Measurements from ENCODE around the gene KCTD17. TPM values are rescaled to one million over a fixed set of nuclear protein-coding genes. Genes with fewer than 3 reads are reported as not detected.

The KCTD17 gene
- total RNA-seq, 4 donors from 2014 or later, result 0.59 to 31.7 (median 15.4) TPM

GRCh38 chr22:37086184-37086583 is 34.6 kb downstream of the KCTD17 start:
- H3K36me3 ChIP-seq, result no peaks in the 10 kb centered on the region
- no peaks in the 10 kb centered on the region for H3K4me1 ChIP-seq
- TF ChIP-seq CTCF (IDR thresholded peaks at IDR 0.05), result no peak
- no peak for TF ChIP-seq POLR2A (IDR thresholded peaks at IDR 0.05)
- no peak overlapping the region for H3K27ac ChIP-seq
- intact Hi-C loops (cut with DNase I; ENCODE audit: low total_unique reads), result no loop called here
- H3K27me3 ChIP-seq, result no peaks in the 10 kb centered on the region
- no peaks in the 10 kb centered on the region for H3K9me3 ChIP-seq
- DNase-seq, result no peak
- H3K4me3 ChIP-seq, result no peak overlapping the region

- H3K27ac ChIP-seq, result no peak overlapping the region
- intact Hi-C loops (cut with DNase I; ENCODE audit: low total_unique reads), result no loop called here
- no peak for DNase-seq
- TF ChIP-seq POLR2A (IDR thresholded peaks at IDR 0.05) (no peak), CTCF (IDR thresholded peaks at IDR 0.05) (no peak)
- H3K4me1 ChIP-seq, result no peaks in the 10 kb centered on the region
- no peak overlapping the region for H3K4me3 ChIP-seq
- H3K27me3 ChIP-seq, result no peaks in the 10 kb centered on the region
- H3K9me3 ChIP-seq, result no peaks in the 10 kb centered on the region
- no peaks in the 10 kb centered on the region for H3K36me3 ChIP-seq
Measured at GRCh38 chr22:37088108-37088605, 36.6 kb downstream of the KCTD17 start.

- H3K27ac ChIP-seq, result no peak overlapping the region
- H3K36me3 ChIP-seq, result no peaks in the 10 kb centered on the region
- no peaks in the 10 kb centered on the region for H3K4me1 ChIP-seq
- TF ChIP-seq POLR2A (IDR thresholded peaks at IDR 0.05), result no peak
- no peak for TF ChIP-seq CTCF (IDR thresholded peaks at IDR 0.05)
- no peak overlapping the region for H3K4me3 ChIP-seq
- no peaks in the 10 kb centered on the region for H3K27me3 ChIP-seq
- H3K9me3 ChIP-seq, result no peaks in the 10 kb centered on the region
- intact Hi-C loops (cut with DNase I; ENCODE audit: low total_unique reads), result no loop called here
- DNase-seq, result no peak
Measured at GRCh38 chr22:37088750-37089408, 37.3 kb downstream of the KCTD17 start.

- Histone ChIP-seq H3K4me3 (no peak overlapping the region), H3K36me3 (no peaks in the 10 kb centered on the region), H3K27ac (no peak overlapping the region), H3K4me1 (no peaks in the 10 kb centered on the region), H3K27me3 (no peaks in the 10 kb centered on the region), H3K9me3 (no peaks in the 10 kb centered on the region)
- TF ChIP-seq CTCF (IDR thresholded peaks at IDR 0.05) (no peak), POLR2A (IDR thresholded peaks at IDR 0.05) (no peak)
- no peak for DNase-seq
- intact Hi-C loops (cut with DNase I; ENCODE audit: low total_unique reads), result no loop called here
Measured at GRCh38 chr22:37089434-37089833, 37.9 kb downstream of the KCTD17 start.

GRCh38 chr22:37090920-37091695 is 39.6 kb downstream of the KCTD17 start:
- no peak for DNase-seq
- no peaks in the 10 kb centered on the region for H3K27me3 ChIP-seq
- H3K4me1 ChIP-seq, result no peaks in the 10 kb centered on the region
- TF ChIP-seq POLR2A (IDR thresholded peaks at IDR 0.05) (no peak), CTCF (IDR thresholded peaks at IDR 0.05) (no peak)
- no peaks in the 10 kb centered on the region for H3K36me3 ChIP-seq
- no peaks in the 10 kb centered on the region for H3K9me3 ChIP-seq
- H3K4me3 ChIP-seq, result no peak overlapping the region
- intact Hi-C loops (cut with DNase I; ENCODE audit: low total_unique reads), result no loop called here
- no peak overlapping the region for H3K27ac ChIP-seq
